Prostate gland (tissue), 2 donors: ENCODE results near the gene GNAI2. TPM values are rescaled to one million over a fixed set of nuclear protein-coding genes. Genes with fewer than 3 reads are reported as not detected.
"Not testable (repeated sequence)": the region's sequence is repeated elsewhere in the genome, so short reads cannot be mapped to it uniquely, and the experiment has no call there.

ENCODE experiments used
- DNase-seq: peaks from one replicate; pipeline ENCODE4 v3.0.0-alpha.2; 2019; ENCODE audit warnings: low spot score
- H3K27ac ChIP-seq, 2 donors: fragments of 200-600 bp; sonication (generic); 2 replicates each; pipeline ENCODE4 v1.5.1; 2017 to 2019
- H3K27me3 ChIP-seq: fragments of 200-600 bp; sonication (generic); replicated peaks from 2 replicates; pipeline ENCODE4 v1.5.1; 2019; ENCODE audit not compliant: insufficient read depth
- H3K36me3 ChIP-seq, 2 donors: fragments of 200-600 bp; sonication (generic); 1 replicate in 1 of 2; 2 replicates in 1 of 2; pipeline versions ENCODE4 v1.5.1 to v1.8.1; 2017 to 2019
- H3K4me1 ChIP-seq: fragments of 200-600 bp; sonication (generic); replicated peaks from 2 replicates; pipeline ENCODE4 v1.5.1; 2019
- H3K4me3 ChIP-seq, 2 donors: fragments of 200-600 bp; sonication (generic); 2 replicates each; pipeline ENCODE4 v1.5.1; 2017 to 2019
- H3K9me3 ChIP-seq: fragments of 200-600 bp; sonication (generic); 2 replicates; pipeline ENCODE4 v1.5.1; 2017
- CTCF ChIP-seq, 4 experiments: fragments of 200-600 bp in 2 of 4; fragments of 450-650 bp in 2 of 4; sonication (generic) in 2 of 4; IDR thresholded peaks; 1 replicate in 3 of 4; 2 replicates in 1 of 4; pipeline ENCODE4 v1.5.1; 2016 to 2019; ENCODE audit warnings: antibody characterized with exemption in 4 of 4, mild to moderate bottlenecking in 2 of 4, moderate library complexity in 2 of 4
- POLR2A ChIP-seq: fragments of 450-650 bp; IDR thresholded peaks from one replicate; pipeline ENCODE4 v1.6.1; 2016; ENCODE audit warnings: antibody characterized with exemption, mild to moderate bottlenecking
- POLR2AphosphoS5 ChIP-seq: sonication (generic); formaldehyde crosslinking; IDR thresholded peaks from one replicate; pipeline ENCODE4 v1.6.1; 2017; ENCODE audit warnings: antibody characterized with exemption
- WGBS: methylation state at CpG from one replicate; pipeline ENCODE4 v1.1.5; 2018; 5-methylcytosine and 5-hydroxymethylcytosine counted together
- intact Hi-C: fragments of 100-400 bp; cut with DNase I; formaldehyde crosslinking; loops from one replicate; pipeline ENCODE4 v1.14.2; 2022
- total RNA-seq, 2 donors: library from RNA; depleted of rRNA; stranded (reverse); fragments of >200 nt; gene quantifications; one replicate each; pipeline ENCODE4 v1.1.0, GENCODE V29; 2016

GNAI2 gene
- total RNA-seq, 2 donors from 2014 or later: 118 to 301 TPM

GRCh38 chr3:50243543-50243895 lies 7.5 kb downstream of the GNAI2 start:
- H3K4me1 ChIP-seq: peaks cover 19% of the 10 kb centered on the region

DNA sequence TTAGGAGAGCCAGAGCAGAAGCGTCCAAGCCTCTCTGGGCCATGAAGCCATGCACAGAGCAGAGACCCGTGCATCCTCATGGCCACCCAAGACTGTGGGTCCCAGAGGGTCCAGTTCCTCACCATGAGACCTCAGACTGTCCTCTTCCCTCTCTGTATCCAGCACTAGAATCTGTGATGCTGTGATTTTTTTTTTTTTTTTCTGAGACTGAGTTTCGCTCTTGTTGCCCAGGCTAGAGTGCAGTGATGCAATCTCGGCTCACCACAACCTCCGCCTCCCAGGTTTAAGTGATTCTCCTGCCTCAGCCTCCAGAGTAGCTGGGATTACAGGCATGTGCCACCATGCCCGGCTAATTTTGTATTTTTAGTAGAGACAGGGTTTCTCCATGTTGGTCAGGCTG lies 8.8 kb downstream of the GNAI2 start:
- not testable (repeated sequence) for H3K4me3 ChIP-seq

More at GRCh38 chr3:50243543-50243895, 7.5 kb downstream of the GNAI2 start:
- no peaks in the 10 kb centered on the region for H3K27me3 ChIP-seq
- no peaks in the 10 kb centered on the region for H3K9me3 ChIP-seq
- 76% methylated on average over 4 of the region's 4 CpGs for WGBS
- no peaks in the 10 kb centered on the region for H3K36me3 ChIP-seq
- intact Hi-C loops: no loop called here
- peak overlapping the region in 1 of 2 donors; percentile 40 for H3K27ac ChIP-seq
- H3K4me3 ChIP-seq: no peak overlapping the region
- TF ChIP-seq POLR2A (no peak), POLR2AphosphoS5 (no peak), CTCF (IDR thresholded peaks at IDR 0.05) (no peak)
- DNase-seq: no peak

DNA sequence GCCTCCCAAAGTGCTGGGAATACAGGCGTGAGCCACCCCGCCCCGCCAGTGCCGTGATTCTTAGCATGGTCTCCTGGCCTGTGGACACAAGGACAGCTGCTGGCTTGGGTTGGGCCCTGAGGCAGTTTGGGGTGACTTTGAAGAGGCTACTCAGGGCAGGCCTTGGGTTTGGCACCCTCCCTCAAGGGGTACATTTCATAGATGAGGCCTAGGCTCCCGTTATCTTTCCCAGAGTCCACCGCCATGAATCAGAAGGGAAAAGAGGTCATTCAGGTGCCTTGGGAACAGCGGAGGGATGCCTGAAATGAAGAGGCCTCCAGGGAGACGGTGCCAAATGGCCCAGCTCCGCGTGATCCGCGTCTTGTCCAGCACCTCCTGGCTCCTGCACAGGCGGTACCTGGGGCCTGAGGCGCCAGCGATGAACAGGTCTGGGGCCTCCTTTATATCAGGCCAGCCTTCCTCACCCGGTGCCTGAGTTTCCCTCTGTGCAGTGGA lies 9.3 kb downstream of the GNAI2 start:
- 41% methylated on average over 16 of the region's 16 CpGs for WGBS
- H3K4me1 ChIP-seq: peaks cover 4% of the 10 kb centered on the region

More for the DNA sequence above, 8.8 kb downstream of the GNAI2 start:
- H3K27me3 ChIP-seq, H3K9me3 ChIP-seq, H3K27ac ChIP-seq, H3K36me3 ChIP-seq, H3K4me1 ChIP-seq, DNase-seq, intact Hi-C loops: not testable (repeated sequence)
- 78% methylated on average over 6 of the region's 6 CpGs for WGBS

DNA sequence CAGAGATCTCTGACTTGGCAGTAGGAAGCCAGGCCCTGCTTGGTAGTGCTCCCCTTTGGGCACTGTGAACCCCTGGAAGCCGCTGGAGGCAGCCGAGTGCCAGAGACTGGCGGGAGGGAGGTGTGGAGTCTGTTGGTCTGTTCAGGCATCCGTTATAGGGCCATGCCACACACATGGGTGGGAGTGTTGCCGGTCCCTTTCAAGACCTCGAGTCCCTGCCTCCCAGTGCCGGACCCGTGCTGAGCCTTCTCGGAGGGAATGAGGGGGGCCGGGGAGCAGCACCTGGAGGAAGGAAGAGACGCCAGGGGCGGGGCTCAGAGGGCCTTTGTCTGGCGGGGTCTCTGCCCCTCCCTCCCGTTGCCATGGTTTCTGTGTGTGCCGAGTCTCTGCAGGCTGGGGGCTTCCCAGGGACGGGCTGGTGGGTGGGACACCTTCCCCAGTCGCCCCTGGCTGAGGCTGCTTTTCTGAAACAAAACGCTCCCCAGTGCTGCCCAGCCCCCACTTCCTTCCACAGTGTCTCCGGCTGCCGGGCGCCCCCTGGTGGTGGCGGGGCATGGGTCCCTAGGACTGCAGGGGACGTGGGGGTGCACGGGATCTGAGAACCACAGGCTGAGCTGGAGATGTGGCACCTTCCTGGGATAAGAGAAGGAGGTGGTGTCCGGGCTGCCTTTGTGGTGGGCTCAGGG lies 10.0 kb downstream of the GNAI2 start:
- no peaks in the 10 kb centered on the region for H3K9me3 ChIP-seq
- peak overlapping the region; percentile 10 to 32 for H3K4me3 ChIP-seq
- peak overlapping the region; percentile 62 to 63 for H3K27ac ChIP-seq
- TF ChIP-seq POLR2AphosphoS5 (peak; percentile 87), POLR2A (no peak), CTCF (IDR thresholded peaks at IDR 0.05) (peak; percentile 98 to 99 (median 99))
- no peaks in the 10 kb centered on the region for H3K27me3 ChIP-seq
- peak; percentile 84 for DNase-seq
- H3K4me1 ChIP-seq: peaks cover 4% of the 10 kb centered on the region
- H3K36me3 ChIP-seq: no peaks in the 10 kb centered on the region
- intact Hi-C loops: loop anchor here (1.0 kb wide), 1 partner anchor 19 kb away; no protein-coding TSS in a partner anchor
- WGBS: 1% methylated on average over 20 of the region's 25 CpGs

More for the DNA sequence above, 9.3 kb downstream of the GNAI2 start:
- H3K27me3 ChIP-seq: no peaks in the 10 kb centered on the region
- peak overlapping the region in 1 of 2 donors; percentile 10 for H3K4me3 ChIP-seq
- intact Hi-C loops: no loop called here
- DNase-seq: no peak
- H3K9me3 ChIP-seq: no peaks in the 10 kb centered on the region
- no peaks in the 10 kb centered on the region for H3K36me3 ChIP-seq
- no peak for TF ChIP-seq CTCF (IDR thresholded peaks at IDR 0.05)
- TF ChIP-seq POLR2A: no peak
- no peak for TF ChIP-seq POLR2AphosphoS5
- peak overlapping the region; percentile 62 to 63 for H3K27ac ChIP-seq

GRCh38 chr3:50246517-50246954 lies 10.5 kb downstream of the GNAI2 start:
- no peak for DNase-seq
- Histone ChIP-seq H3K4me3 (no peak overlapping the region), H3K36me3 (no peaks in the 10 kb centered on the region), H3K9me3 (no peaks in the 10 kb centered on the region), H3K27ac (peak overlapping the region; percentile 62 to 63), H3K27me3 (no peaks in the 10 kb centered on the region), H3K4me1 (peaks cover 4% of the 10 kb centered on the region)
- WGBS: 22% methylated on average over 8 of the region's 10 CpGs
- TF ChIP-seq CTCF (IDR thresholded peaks at IDR 0.05) (no peak), POLR2AphosphoS5 (no peak), POLR2A (no peak)
- intact Hi-C loops: loop anchor here (1.0 kb wide), 1 partner anchor 19 kb away; no protein-coding TSS in a partner anchor
